Liver (tissue), 9 donors: ENCODE results near the gene A4GALT. TPM values are rescaled to one million over a fixed set of nuclear protein-coding genes. Genes with fewer than 3 reads are reported as not detected.

Experiments used
- DNase-seq: peaks from one replicate; pipeline ENCODE4 v3.0.0-alpha.2; 2017; ENCODE audit warnings: low spot score
- H3K27ac ChIP-seq, 2 donors: one replicate each; pipeline ENCODE4 v1.7.0; 2013; ENCODE audit warnings: inconsistent platforms in 2 of 2, low read length in 2 of 2, control low read depth in 1 of 2, low read depth in 1 of 2, mild to moderate bottlenecking in 1 of 2
- H3K27me3 ChIP-seq, 4 donors: one replicate each; pipeline versions ENCODE4 v1.6.1 to v1.7.0; 2013; ENCODE audit warnings: low read length in 3 of 4, inconsistent platforms in 1 of 4, mild to moderate bottlenecking in 1 of 4, moderate library complexity in 1 of 4; ENCODE audit not compliant: control insufficient read depth in 4 of 4, insufficient read depth in 4 of 4
- H3K36me3 ChIP-seq, 4 donors: one replicate each; pipeline versions ENCODE4 v1.6.1 to v1.7.0; 2013; ENCODE audit warnings: low read length in 3 of 4, mild to moderate bottlenecking in 3 of 4, low read depth in 1 of 4, moderate library complexity in 1 of 4; ENCODE audit not compliant: control insufficient read depth in 4 of 4, insufficient read depth in 3 of 4
- H3K4me1 ChIP-seq, 4 donors: one replicate each; pipeline versions ENCODE4 v1.6.1 to v1.7.0; 2013; ENCODE audit warnings: low read length in 3 of 4, mild to moderate bottlenecking in 3 of 4, moderate library complexity in 1 of 4; ENCODE audit not compliant: control insufficient read depth in 4 of 4, insufficient read depth in 4 of 4
- H3K4me3 ChIP-seq, 3 donors: one replicate each; pipeline versions ENCODE4 v1.6.1 to v1.7.0; 2013; ENCODE audit warnings: low read length in 3 of 3, control low read depth in 1 of 3, low read depth in 1 of 3, mild to moderate bottlenecking in 1 of 3
- H3K9ac ChIP-seq, 2 donors: one replicate each; pipeline ENCODE4 v1.7.0; 2013; ENCODE audit warnings: low read length in 2 of 2, mild to moderate bottlenecking in 2 of 2, moderate library complexity in 2 of 2, control low read depth in 1 of 2, low read depth in 1 of 2
- H3K9me3 ChIP-seq, 4 donors: one replicate each; pipeline versions ENCODE4 v1.6.1 to v1.7.0; 2013; ENCODE audit warnings: low read length in 3 of 4; ENCODE audit not compliant: control insufficient read depth in 4 of 4
- CTCF ChIP-seq: fragments of 150-350 bp; IDR thresholded peaks from 2 replicates; pipeline ENCODE4 v1.5.1; 2017; ENCODE audit warnings: improper control_type of control experiment, low read depth, low read length; ENCODE audit not compliant: missing input control
- EGR1 ChIP-seq, 2 donors: IDR thresholded peaks; 2 replicates each; pipeline ENCODE4 v1.6.1; 2016 to 2018; ENCODE audit warnings: antibody characterized with exemption in 2 of 2, low read depth in 2 of 2
- FOXA1 ChIP-seq: IDR thresholded peaks from 2 replicates; pipeline ENCODE4 v1.6.1; 2016; ENCODE audit warnings: antibody characterized with exemption
- FOXA2 ChIP-seq: IDR thresholded peaks from 2 replicates; pipeline ENCODE4 v1.6.1; 2016; ENCODE audit warnings: antibody characterized with exemption
- GABPA ChIP-seq, 2 donors: IDR thresholded peaks in 1 of 2; conservative IDR thresholded peaks in 1 of 2; 2 replicates each; pipeline ENCODE4 v1.6.1; 2016; ENCODE audit warnings: antibody characterized with exemption in 2 of 2, mild to moderate bottlenecking in 1 of 2, moderate library complexity in 1 of 2
- HNF4A ChIP-seq, 2 donors: conservative IDR thresholded peaks; 2 replicates each; pipeline ENCODE4 v1.6.1; 2016; ENCODE audit warnings: antibody characterized with exemption in 2 of 2, mild to moderate bottlenecking in 2 of 2
- HNF4G ChIP-seq: IDR thresholded peaks from 2 replicates; pipeline ENCODE4 v1.6.1; 2016; ENCODE audit warnings: antibody characterized with exemption
- JUND ChIP-seq, 2 donors: IDR thresholded peaks; 2 replicates each; pipeline ENCODE4 v1.6.1; 2016; ENCODE audit warnings: antibody characterized with exemption in 2 of 2
- MAX ChIP-seq: IDR thresholded peaks from 2 replicates; pipeline ENCODE4 v1.6.1; 2016; ENCODE audit warnings: antibody characterized with exemption
- NR2F2 ChIP-seq: IDR thresholded peaks from 2 replicates; pipeline ENCODE4 v1.6.1; 2016; ENCODE audit warnings: antibody characterized with exemption
- RAD21 ChIP-seq, 2 donors: IDR thresholded peaks; 2 replicates each; pipeline ENCODE4 v1.6.1; 2016; ENCODE audit warnings: antibody characterized with exemption in 2 of 2, mild to moderate bottlenecking in 2 of 2
- REST ChIP-seq: IDR thresholded peaks from 2 replicates; pipeline ENCODE4 v1.6.1; 2016; ENCODE audit warnings: antibody characterized with exemption, mild to moderate bottlenecking
- RXRA ChIP-seq, 2 donors: IDR thresholded peaks; 2 replicates each; pipeline ENCODE4 v1.6.1; 2017 to 2018; ENCODE audit warnings: antibody characterized with exemption in 2 of 2, mild to moderate bottlenecking in 1 of 2
- SP1 ChIP-seq: IDR thresholded peaks from 2 replicates; pipeline ENCODE4 v1.6.1; 2018; ENCODE audit warnings: antibody characterized with exemption, mild to moderate bottlenecking
- TAF1 ChIP-seq: conservative IDR thresholded peaks from 2 replicates; pipeline ENCODE4 v1.6.1; 2016; ENCODE audit warnings: antibody characterized with exemption, mild to moderate bottlenecking
- YY1 ChIP-seq: IDR thresholded peaks from 2 replicates; pipeline ENCODE4 v1.6.1; 2016; ENCODE audit warnings: antibody characterized with exemption, mild to moderate bottlenecking
- ZBTB33 ChIP-seq: IDR thresholded peaks from 2 replicates; pipeline ENCODE4 v1.6.1; 2016; ENCODE audit warnings: antibody characterized with exemption
- WGBS: extraction: QIAGEN DNeasy Blood & Tissue Kit; methylation state at CpG from one replicate; pipeline ENCODE4 v1.1.7; 2013; 5-methylcytosine and 5-hydroxymethylcytosine counted together
- polyA plus RNA-seq, 2 donors: library from polyadenylated mRNA; stranded (reverse) in 1 of 2; unstranded in 1 of 2; fragments of 200-250 nt in 1 of 2; fragments of >200 nt in 1 of 2; fragmentation: Nextera tagmentation in 1 of 2; extraction: Ambion mirVana in 1 of 2; gene quantifications; one replicate each; pipeline versions ENCODE4 v1.2.1 to v1.2.3, GENCODE V29; 2013 to 2015
- total RNA-seq, 2 donors: library from RNA; depleted of rRNA; stranded (reverse); fragments of >200 nt; gene quantifications; one replicate each; pipeline ENCODE4 v1.2.3, GENCODE V29; 2014
- TF ChIP-seq, protein P1 (sequence below): IDR thresholded peaks from 2 replicates; pipeline ENCODE4 v1.6.1; 2016; ENCODE audit warnings: antibody characterized with exemption
- donor health status: healthy.
- donor health status: healthy.
- donor health status: healthy.
- donor health status: healthy.
- donor health status: healthy.

A4GALT gene
- total and polyA plus RNA-seq, 4 donors, result 1.6 to 8.2 (median 2.0) TPM

GRCh38 chr22:42684462-42685195 is 36.0 kb downstream of the A4GALT start:
- TF ChIP-seq CTCF, result no peak
- no peak for TF ChIP-seq NR2F2
- no peak for TF ChIP-seq RAD21 (IDR thresholded peaks at IDR 0.05)
- TF ChIP-seq TAF1, result no peak
- TF ChIP-seq SP1, result no peak
- TF ChIP-seq MAX, result no peak
- TF ChIP-seq RXRA (IDR thresholded peaks at IDR 0.05), result no peak
- TF ChIP-seq ZBTB33, result no peak
- TF ChIP-seq HNF4A (conservative IDR thresholded peaks at IDR 0.05), result no peak
- no peak for TF ChIP-seq REST
- TF ChIP-seq JUND (IDR thresholded peaks at IDR 0.05), result no peak
- no peak for TF ChIP-seq FOXA1
- no peak for TF ChIP-seq FOXA2
- no peak for TF ChIP-seq HNF4G
- TF ChIP-seq, protein P1, sequence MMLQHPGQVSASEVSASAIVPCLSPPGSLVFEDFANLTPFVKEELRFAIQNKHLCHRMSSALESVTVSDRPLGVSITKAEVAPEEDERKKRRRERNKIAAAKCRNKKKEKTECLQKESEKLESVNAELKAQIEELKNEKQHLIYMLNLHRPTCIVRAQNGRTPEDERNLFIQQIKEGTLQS, result no peak
- TF ChIP-seq EGR1 (IDR thresholded peaks at IDR 0.05; ENCODE audit: low read depth in 2 of 2), result no peak
- TF ChIP-seq YY1, result no peak
- TF ChIP-seq GABPA (IDR thresholded peaks at IDR 0.05 in 1 of 2, conservative IDR thresholded peaks at IDR 0.05 in 1 of 2), result no peak
- no peak overlapping the region for H3K9ac ChIP-seq
- no peak for DNase-seq
- WGBS, result 85% methylated on average over 11 of the region's 11 CpGs
- no peak overlapping the region for H3K4me3 ChIP-seq
- peaks cover 9 to 19% (median 12%) of the 10 kb centered on the region in 4 donors for H3K4me1 ChIP-seq
- H3K27me3 ChIP-seq, result no peaks in the 10 kb centered on the region
- no peaks in the 10 kb centered on the region for H3K36me3 ChIP-seq
- no peak overlapping the region for H3K27ac ChIP-seq
- H3K9me3 ChIP-seq, result no peaks in the 10 kb centered on the region
